AG08396 (cell line): ENCODE data around the gene TMED7.

Source experiments
- DNase-seq: peaks from one replicate; pipeline ENCODE4 v3.0.0; 2012; ENCODE audit warnings: low spot score, mixed read lengths

The TMED7 gene

GRCh38 chr5:115580941-115581340 is 44.9 kb downstream of the TMED7 start:
- DNase-seq = no peak

GRCh38 chr5:115579747-115580173 is 46.1 kb downstream of the TMED7 start:
- DNase-seq = no peak

- no peak for DNase-seq
These were observed 46.6 kb downstream of the TMED7 start for GRCh38 chr5:115579216-115579615.

- DNase-seq = no peak
These were observed 47.2 kb downstream of the TMED7 start for GRCh38 chr5:115578657-115579056.

- no peak for DNase-seq
These were observed 48.1 kb downstream of the TMED7 start for GRCh38 chr5:115577741-115578140.

GRCh38 chr5:115577329-115577728 is 48.5 kb downstream of the TMED7 start:
- no peak for DNase-seq

- DNase-seq = peak; percentile 39
These were observed 50.4 kb downstream of the TMED7 start for GRCh38 chr5:115575167-115576070.

- DNase-seq = no peak
These were observed 52.7 kb downstream of the TMED7 start for GRCh38 chr5:115573133-115573532.

- no peak for DNase-seq
These were observed 54.4 kb downstream of the TMED7 start for GRCh38 chr5:115571441-115571878.

GRCh38 chr5:115568668-115569067 is 57.2 kb downstream of the TMED7 start:
- DNase-seq = no peak

GRCh38 chr5:115565233-115565632 is 60.6 kb downstream of the TMED7 start:
- no peak for DNase-seq
